NCI-H82 treated with DMSO at 0.1 percent for 48 hours (cell line): ENCODE data around the gene PGLYRP1.

ENCODE experiments used
- DNase-seq: peaks from one replicate; lab custom pipeline; 2025; ENCODE audit not compliant: unreplicated experiment; lab: John Stamatoyannopoulos, UW

The PGLYRP1 gene, protein sequence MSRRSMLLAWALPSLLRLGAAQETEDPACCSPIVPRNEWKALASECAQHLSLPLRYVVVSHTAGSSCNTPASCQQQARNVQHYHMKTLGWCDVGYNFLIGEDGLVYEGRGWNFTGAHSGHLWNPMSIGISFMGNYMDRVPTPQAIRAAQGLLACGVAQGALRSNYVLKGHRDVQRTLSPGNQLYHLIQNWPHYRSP

DNA sequence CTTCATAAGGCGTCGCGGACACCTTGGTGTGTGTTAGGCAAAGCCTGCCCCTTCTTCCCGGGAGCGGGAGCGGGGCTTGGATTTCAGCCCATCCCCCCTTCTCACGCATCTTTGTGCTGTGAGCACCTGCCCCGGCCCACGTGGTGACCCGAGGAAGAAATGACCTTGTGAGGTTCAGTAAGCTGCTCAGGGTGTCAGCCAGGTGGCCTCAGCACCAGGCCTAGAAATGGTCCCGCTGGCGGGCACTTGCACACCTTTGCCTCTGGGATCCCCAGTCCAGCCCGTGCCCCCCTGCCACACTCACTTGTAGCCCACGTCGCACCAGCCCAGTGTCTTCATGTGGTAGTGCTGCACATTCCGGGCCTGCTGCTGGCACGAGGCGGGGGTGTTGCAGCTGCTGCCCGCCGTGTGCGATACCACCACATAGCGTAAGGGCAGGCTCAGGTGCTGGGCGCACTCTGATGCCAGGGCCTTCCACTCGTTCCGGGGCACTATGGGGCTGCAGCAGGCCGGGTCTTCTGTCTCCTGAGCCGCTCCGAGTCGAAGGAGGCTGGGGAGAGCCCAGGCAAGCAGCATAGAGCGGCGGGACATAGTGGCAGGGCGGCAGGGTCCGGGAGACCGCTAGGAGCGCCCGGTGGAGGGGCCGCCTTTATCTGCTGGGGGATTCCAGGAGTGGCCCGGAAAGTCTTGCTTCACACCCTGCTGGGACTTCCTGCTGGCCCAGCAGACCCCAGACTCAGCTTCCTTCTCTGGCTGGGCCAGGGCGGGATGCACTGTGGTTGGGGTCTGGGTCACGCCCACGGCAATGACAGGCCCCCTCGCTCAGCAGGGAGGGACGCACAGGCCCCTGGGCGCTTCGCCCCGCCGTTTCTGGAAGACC, at the start of gene PGLYRP1:
Gene PGLYRP1, minus strand, starts transcription at position 623 of the 880 bp plus-strand sequence. Its CDS starts 32 bp downstream, at position 591.
- no peak for DNase-seq

DNA sequence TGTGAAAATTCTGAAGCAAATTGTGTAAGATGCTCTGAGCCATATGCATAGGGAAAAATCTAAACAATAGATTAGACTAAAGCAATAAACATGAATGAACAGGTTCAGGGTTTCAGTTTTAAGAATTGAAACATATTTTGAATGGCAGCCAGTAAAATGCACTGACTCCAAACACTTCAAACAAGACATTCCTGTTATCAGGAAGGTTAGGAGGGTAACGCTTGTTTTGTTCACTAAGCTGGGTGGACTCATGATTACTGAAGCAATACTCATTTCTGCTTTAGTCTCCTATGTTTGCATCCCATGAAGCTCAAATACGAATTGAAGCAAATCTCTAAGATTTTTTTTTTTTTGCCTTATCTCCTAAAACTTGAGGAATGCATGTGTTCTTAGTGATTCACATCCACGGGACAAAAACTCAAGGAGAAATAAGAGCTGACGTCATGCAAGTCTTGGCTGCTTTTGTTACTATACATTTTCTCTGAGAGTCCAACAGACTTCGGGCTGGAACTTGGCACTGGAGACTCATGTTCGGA, 47.0 kb upstream of the PGLYRP1 start:
- no peak for DNase-seq

DNA sequence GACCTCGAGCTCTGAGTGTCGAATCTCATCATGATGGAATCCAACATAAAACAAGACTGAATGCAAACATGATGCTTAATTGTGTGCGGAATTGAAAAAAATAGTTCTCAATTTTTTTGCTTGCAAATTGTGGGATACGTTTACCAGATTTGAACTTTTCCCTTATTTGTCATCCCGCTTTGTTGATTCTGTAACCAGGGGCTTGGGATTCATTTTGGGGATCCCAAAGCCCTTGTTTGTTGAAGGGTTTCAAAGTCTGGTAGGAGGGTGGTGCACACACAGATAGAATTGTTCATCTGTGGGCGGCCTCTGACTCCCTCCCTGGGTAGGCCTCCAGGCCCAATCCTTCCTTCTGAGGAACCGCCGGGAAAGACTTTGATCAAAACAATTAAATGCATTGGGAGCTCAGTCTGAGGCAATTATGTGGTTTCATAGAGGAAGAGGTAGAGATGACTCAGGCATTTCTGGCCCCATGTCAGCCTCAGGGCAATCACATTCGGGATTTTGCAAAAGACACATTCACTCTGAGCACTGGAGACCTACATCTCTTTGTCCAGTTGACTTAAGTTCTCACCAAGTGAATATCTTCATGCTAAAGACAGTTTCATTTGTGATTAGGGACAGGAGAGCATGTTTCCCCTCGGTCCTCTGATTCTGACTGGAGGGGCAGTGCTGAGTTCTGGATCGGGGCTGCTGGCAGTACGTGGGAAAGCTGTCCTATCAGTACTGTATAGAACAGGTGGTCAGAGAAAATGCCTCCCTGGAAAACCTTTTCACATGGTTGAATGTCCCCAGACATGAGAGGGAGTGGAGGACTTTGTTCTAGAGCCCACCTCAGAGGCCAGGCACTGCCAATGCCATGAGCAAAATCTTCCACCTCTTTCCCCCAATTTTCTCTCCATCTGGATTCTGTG, 45.7 kb upstream of the PGLYRP1 start:
- DNase-seq, result no peak

DNA sequence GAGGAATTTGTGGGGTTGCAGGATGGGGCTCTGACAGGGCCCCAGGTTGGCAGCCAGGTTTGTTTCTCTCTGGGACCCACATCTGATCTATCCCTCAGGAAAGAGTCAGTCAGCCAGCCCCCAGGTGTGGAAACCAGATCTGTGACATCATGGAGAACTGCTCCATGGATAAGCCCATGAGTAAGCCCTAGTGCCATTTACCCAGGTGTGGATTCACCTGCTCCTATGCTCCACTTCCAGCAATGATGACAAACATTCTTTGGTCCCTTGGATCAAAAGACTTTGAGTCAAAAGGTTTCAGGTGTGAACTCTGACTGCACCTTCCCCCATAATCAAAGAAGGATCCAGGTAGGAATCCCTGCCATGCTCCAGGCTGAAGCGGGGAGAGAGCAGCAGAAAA, 44.8 kb upstream of the PGLYRP1 start:
- DNase-seq, result no peak

DNA sequence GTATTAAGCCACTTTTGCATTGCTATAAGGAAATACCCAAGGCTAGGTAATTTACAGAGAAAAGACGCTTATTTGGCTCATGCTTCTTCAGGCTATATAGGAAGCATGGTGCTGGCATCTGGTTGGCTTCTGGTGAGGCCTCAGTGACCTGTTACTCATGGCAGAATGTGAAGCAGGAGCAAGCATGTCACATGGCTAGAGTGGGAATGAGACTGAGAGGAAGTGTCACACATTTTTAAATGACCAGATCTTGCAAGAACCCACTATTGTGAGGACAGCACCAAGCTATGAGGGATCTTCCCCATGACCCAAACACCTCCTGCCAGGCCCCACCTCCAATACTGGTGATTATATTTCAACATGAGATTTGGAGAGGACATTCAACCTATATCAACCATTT, 43.6 kb upstream of the PGLYRP1 start:
- no peak for DNase-seq

DNA sequence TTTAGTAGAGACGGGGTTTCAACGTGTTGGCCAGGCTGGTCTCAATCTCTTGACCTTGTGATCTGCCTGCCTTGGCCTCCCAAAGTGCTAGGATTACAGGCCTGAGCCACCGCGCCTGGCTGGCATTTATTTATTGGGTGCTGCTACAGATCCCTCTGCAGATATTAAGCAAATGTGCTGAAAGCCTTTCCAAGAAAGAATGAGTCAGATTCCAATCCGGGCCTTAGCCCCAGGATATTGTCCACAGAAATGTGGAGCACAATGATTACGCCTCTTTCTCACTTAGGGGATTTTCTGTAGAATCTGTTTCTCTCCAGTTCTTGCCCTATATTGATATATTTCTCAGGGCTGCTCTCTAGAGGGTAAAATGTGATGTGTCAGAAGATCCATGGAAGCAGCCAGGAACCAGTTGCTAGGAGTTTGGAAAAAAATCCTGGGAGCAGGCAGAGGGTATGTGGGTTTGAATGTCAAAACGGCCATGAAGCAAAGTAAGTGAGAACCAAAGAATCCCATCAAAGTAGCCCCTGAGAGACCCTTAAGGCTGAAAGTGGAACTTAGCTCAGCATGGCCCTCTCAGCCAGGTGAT, 42.7 kb upstream of the PGLYRP1 start:
- DNase-seq, result no peak

DNA sequence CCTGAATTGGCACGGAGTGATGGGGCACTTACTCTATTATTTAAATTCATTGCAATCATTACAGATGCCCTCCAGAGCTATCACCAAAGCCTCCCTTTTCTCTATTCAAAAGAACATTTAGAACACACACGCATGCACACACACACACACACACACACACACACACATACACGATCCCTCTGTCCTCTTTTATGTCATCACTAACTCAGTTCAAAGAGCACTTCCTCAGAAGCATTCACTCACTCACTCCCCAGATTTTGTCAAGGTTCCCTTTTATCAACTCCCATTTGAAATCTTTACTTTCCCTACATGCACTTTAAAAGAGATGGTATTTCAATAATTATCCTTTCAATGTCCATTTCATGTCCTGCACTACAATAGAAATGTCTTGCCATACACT, 40.3 kb upstream of the PGLYRP1 start:
- no peak for DNase-seq

DNA sequence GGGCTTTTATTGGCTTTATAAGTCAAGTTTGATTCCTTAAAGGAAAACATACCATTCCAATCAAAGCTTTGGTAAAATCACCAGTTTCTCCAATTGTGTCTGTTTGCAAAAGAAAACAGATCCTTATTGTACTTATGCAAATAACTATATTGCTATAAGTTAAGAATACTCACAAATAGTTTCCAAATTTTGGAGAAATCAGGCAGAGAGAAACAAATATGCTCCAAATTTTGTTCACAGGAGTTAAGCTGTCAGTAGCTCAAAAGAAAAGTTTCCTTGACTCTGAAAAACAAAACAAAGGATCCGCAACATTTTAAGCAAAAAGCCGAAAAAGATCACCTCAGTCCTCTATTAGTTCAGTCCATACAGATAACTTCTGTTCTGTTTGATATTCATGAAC, 37.2 kb upstream of the PGLYRP1 start:
- DNase-seq, result no peak

DNA sequence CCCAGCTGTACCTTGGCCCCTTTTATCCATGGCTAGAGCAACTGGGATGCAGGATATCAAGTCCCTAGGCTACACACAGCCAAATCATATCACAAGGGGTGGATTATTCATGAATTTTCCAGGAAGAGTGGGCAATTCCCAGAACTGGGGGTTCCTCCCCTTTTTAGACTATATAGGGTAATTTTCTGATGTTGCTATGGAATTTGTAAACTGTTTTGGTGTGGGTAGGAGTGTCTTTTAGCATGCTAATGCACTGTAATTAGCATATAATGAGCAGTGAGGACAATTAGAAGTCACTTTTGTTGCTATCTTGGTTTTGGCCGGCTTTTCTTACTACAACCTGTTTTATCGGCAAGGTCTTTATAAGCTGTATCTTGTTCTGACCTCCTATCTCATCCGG, 35.9 kb upstream of the PGLYRP1 start:
- DNase-seq, result no peak

DNA sequence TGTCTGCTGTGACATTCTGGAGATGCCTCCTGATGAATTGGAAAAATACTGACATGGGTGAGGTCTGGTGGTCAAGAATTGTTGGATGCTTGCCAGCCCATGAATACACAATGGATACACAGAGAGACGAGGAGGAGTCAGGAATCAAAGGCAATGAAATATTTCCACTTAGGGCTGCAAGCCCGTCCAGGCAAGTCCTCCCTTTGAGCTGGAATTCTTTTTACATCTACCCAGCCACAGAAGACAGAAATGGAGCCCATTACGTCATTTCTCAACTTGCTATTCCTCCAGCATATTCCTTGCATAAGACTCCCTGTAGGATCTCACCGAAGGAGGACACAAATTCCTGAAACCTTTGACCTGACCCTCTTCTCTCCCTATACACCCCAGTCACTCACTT, 33.7 kb upstream of the PGLYRP1 start:
- no peak for DNase-seq

DNA sequence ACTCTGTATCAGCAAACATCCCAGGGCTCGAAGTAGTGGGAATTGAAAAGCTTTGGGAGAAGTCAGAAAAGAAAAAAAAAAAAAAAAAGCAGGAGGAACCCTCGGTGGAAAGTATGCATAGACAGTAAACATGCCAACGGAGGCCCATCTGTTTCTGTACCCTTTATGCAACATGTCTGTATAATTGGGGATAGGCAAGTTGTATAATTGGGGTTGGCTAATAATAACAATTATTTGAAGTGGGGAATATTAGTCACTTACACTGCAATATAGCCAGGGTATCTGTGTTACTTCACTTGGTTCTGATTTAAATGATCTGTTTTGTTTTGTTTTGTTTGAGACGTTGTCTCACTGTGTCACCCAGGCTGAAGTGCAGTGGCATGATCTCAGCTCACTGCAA, 30.0 kb upstream of the PGLYRP1 start:
- DNase-seq, result no peak

DNA sequence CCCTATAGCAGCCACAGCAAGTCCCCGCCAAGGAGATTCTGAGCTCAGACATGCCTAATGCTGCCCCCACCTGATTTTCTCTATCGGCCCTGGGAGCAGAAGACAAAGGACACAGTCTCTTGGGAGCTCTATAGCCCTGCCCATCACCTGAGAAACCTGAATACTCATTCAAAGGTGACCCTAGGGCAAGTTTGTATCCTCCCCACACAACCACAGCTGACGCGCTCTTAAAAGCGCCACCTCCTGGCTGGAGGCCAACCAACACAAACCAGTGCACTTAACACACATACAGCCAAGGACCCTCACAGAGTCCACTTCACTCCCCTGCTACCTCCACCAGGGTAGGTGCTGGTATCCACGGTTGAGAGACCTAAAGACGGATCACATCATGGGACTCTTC, 26.7 kb upstream of the PGLYRP1 start:
- no peak for DNase-seq

DNA sequence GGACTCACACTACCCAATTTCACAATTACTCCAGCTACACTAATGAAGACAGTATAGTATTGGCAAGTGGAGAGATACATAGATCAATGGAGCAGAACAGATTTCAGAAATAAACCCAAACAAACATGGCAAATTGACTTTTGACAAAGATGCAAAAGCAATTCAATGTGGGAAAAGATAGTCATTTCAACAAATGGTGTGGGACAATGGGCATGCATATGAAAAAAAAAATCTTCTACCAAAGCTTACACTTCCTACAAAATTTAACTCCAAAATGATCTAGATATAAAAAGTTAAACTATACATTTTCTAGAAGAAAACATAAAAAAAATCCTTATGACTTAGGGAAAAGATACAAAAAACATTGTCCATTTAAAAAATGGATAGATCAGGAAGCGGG, 20.7 kb upstream of the PGLYRP1 start:
- no peak for DNase-seq

DNA sequence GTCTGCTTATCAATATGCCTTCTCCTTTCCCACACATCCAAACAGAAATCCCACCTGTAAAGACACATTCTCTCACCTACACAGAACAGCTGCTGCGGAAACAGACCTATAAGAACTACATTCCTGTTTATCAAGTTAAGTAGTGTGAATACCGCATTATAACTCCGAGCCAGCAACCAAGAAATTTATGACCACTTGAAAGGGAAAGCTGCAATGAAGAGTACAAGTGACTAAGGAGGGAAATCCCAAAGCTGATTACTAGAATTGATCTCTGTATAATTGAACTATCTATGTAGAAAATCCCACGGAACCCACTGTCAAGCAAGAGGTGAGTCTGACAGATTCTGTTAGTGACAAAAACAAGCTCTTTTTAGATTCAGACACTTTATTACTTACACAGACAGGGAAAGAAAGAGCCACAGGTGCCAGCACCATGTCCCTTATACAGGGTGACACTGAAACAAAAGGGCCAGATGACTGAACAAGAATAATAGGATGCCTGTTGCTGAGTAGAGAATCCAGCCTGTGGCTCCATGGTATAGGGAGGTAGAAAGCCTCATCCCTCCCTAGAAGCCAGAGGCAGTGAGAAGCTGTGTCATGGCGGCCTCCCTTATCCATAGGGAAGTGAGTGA, 19.5 kb upstream of the PGLYRP1 start:
- DNase-seq, result no peak

DNA sequence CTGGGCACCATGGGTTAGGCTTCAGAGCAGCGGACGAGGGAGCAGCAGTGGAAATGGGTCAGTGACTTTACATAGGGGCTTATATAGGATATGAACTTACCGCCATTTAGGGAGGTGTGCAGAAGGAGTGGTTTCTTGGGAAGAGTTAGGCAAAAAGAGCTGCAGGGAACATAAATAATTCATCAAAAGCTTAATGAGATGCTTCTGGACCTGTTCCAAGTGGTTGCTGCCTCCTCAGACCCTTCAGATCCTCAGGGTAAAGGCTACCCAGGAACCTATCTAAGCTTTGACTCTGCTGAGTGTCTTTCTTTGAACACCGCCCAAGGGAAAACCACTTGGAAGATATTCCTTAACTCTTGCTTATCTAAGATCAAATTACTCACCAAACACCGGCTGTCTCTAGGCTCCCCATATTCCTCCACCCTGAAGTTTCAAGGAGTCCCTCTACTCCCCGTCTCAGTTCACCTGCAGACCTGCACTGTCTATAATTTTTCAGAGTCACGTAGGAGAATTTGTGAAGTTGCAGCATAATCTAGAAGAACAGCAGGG, 18.2 kb upstream of the PGLYRP1 start, which contains the start of gene IGFL4:
Gene IGFL4, minus strand, starts transcription at position 51 of the 549 bp plus-strand sequence. Its CDS starts 40 bp downstream, at position 11.
- DNase-seq, result no peak

DNA sequence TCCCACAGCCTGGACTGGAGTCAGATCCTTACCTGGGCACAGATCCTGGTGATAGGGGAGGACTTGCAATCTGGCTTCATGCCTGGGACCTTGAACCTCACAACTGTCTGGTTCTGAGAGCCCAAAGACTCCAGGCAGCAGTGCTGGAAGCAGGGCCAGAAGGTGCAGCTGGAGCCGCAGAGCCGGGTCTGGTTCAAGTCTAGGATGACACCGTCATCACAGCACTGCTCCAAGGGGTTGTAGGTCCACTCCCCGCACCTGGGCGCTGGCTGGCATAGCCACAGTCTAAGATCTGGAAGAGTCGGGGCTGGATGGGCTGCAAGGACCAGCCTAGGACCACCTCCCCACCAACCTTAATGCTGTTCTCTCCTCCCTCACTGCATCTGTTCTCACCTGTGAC, 17.3 kb upstream of the PGLYRP1 start:
- no peak for DNase-seq

DNA sequence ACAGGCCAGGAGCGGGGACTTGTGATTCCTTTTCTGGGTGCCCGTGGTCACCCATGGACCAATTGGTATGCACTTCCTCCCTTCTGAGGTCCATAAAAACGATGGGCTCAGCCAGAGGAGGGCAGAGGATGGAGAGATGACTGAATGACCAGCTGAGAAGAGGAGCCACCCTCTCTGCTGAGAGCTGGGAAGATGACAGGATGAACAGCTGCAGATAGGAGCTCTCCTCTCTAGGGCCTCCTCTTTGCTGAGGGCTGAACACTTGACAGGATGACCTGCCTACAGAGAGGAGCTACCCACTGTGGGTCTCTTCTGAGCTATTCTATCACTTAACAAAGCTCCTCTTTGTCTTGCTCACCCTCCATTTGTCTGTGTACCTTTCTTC, 13.9 kb upstream of the PGLYRP1 start:
- DNase-seq, result no peak

DNA sequence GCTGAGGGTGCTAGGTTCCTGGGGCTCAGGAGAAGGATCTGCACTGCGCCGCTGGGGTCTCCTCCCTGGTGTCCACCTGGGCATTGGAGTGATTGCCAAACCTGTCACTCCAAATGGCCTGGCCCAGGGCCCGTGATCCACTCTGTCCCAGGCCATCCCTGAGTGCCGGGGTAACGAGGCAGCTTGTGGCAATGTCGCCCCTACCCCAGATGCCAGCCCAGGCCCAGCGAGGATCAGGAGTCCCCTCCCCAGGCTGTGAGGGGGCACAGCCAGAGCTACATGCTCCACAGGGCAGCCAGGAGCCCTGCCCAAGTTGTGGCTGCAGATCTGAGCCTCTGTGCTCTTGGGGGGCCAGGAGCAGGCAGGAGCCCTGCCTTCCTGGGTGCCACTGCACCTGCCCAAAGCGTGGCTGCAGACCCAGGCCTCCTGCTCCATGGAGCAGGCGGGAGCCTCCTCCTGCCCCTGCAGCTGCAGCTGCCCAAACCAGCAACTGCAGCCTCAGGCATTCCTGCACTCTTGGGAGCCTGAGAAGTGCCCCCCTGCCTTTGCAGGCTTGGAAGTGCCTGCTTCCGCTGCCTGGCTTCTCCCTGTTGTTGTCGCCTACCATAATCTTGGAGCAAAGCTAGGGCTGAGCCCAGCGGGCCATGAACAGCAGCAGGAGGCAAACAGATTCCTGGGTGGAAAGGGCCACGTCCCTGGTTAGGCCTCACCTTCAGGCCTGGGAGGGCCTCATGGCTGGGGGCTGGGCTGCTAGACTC, 13.3 kb upstream of the PGLYRP1 start:
- DNase-seq, result no peak

DNA sequence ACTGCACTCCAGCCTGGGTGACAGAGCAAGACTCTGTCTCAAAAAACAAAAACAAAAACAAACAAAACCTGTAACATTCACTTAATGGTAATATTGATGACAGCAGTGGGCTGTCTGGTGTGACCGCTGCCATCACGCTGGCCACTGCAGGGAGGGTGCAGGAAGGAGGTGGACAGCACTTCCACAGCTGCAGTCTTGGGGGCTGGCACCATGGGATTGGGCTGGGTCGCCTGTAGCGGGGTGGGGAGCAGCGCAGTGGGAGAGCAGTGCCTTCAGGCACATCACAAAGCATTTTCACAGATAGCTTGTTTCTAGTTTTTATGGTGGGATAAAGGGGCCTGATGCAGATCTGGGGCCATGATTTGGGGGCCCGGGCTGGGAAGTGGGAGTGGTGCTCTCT, 12.7 kb upstream of the PGLYRP1 start:
- no peak for DNase-seq
